ENCODE data around the gene SFMBT1. TPM values are rescaled to one million over a fixed set of nuclear protein-coding genes. Genes with fewer than 3 reads are reported as not detected.
A peak's percentile ranks its signal among the peaks of the same experiment; 100 is the strongest.

SFMBT1 gene
- polyA plus RNA-seq, 3 donors: 0.61 to 2.7 (median 0.91) TPM

DNA sequence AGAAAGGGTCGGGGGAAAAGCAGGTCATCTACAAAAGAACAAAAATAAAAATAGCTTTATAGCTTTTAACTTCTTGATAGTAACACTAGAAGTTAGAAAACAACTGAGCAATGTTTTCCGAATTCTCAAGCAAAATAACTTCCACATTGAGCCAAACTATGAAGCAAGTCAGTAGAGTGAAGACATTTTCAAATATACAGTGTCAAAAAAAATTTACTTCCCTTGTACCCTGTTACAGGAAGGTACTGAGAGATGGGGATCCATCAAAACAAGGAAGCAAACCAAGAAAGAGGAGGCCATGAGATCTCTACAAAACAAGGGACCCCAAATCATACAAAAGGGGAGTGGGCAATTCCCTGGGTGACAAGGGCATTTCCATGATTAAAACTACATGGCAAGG lies 121.9 kb downstream of the SFMBT1 start:
- Mint-ChIP-seq H3K27ac (peak overlapping the region; percentile 71 to 92 (median 82)), H3K4me1 (peaks cover 72% of the 10 kb centered on the region)

DNA sequence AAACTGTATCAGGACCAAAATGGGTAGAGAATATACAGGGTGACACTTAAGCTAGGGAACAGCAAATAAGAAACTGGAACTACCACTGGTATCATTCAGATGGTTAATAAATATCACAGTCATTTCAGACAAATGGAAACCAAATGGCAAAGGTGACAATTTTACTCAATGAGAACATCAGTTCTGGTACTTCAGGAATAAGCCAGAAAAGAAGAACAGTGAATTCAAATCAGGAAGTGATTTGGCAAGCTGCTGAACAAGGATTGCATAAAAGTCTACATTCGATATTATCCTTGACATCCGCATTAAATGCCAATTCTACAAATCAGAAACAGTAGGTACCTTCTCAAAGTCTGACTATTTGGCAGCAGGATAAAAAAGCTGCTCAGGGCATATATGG lies 125.0 kb downstream of the SFMBT1 start:
- peaks cover 62% of the 10 kb centered on the region for H3K4me1 Mint-ChIP-seq
- Histone ChIP-seq H3K27me3 (ENCODE audit: control insufficient read depth in 2 of 2, insufficient read depth in 2 of 2, low read length in 2 of 2) (no peaks in the 10 kb centered on the region), H3K79me2 (ENCODE audit: insufficient read depth, low read length) (no peaks in the 10 kb centered on the region), H3K4me1 (ENCODE audit: control insufficient read depth in 1 of 2, insufficient read depth in 2 of 2, low read length in 2 of 2) (peaks cover 63% of the 10 kb centered on the region in 2 donors), H3K9ac (ENCODE audit: insufficient read depth, low read length, poor library complexity, severe bottlenecking) (no peak overlapping the region), H3K4me3 (replicated peaks in 1 of 3; ENCODE audit: low read depth in 2 of 3, low read length in 3 of 3) (no peak overlapping the region), H2AFZ (ENCODE audit: insufficient read depth, low read depth, low read length, poor library complexity, severe bottlenecking) (no peak overlapping the region), H4K20me1 (ENCODE audit: insufficient read depth, low read length) (no peaks in the 10 kb centered on the region), H3K27ac (ENCODE audit: low read depth in 1 of 2, low read length in 2 of 2) (no peak overlapping the region), H3K4me2 (replicated peaks; ENCODE audit: extremely low read depth, low read length, poor library complexity, severe bottlenecking) (peak overlapping the region; percentile 2), H3K36me3 (replicated peaks in 1 of 2; ENCODE audit: control insufficient read depth in 1 of 2, insufficient read depth in 2 of 2, low read length in 2 of 2) (no peaks in the 10 kb centered on the region), H3K9me3 (replicated peaks in 1 of 2; ENCODE audit: control insufficient read depth in 1 of 2, insufficient read depth in 1 of 2, low read length in 2 of 2) (no peaks in the 10 kb centered on the region)
- TF ChIP-seq, protein P1, sequence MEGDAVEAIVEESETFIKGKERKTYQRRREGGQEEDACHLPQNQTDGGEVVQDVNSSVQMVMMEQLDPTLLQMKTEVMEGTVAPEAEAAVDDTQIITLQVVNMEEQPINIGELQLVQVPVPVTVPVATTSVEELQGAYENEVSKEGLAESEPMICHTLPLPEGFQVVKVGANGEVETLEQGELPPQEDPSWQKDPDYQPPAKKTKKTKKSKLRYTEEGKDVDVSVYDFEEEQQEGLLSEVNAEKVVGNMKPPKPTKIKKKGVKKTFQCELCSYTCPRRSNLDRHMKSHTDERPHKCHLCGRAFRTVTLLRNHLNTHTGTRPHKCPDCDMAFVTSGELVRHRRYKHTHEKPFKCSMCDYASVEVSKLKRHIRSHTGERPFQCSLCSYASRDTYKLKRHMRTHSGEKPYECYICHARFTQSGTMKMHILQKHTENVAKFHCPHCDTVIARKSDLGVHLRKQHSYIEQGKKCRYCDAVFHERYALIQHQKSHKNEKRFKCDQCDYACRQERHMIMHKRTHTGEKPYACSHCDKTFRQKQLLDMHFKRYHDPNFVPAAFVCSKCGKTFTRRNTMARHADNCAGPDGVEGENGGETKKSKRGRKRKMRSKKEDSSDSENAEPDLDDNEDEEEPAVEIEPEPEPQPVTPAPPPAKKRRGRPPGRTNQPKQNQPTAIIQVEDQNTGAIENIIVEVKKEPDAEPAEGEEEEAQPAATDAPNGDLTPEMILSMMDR (IDR thresholded peaks at IDR 0.05): no peak
- peaks cover 0 to 2% (median 0%) of the 10 kb centered on the region in 7 donors for H3K9me3 Mint-ChIP-seq
- H3K36me3 Mint-ChIP-seq: peaks cover 11 to 22% of the 10 kb centered on the region in 2 donors
- H3K27me3 Mint-ChIP-seq (ENCODE audit: low read depth in 3 of 3): peaks cover 0 to 3% (median 0%) of the 10 kb centered on the region in 3 donors
- DNase-seq: peak; percentile 30 to 67 (median 47)
- intact Hi-C loops (cut with micrococcal nuclease): no loop called here
- peak overlapping the region in 3 of 7 donors; percentile 30 to 74 (median 57) for H3K27ac Mint-ChIP-seq
- no peak overlapping the region for H3K4me3 Mint-ChIP-seq
- 0% methylated on average over 2 of the region's 2 CpGs for WGBS (ENCODE audit: insufficient coverage)

More for the DNA sequence above, 121.9 kb downstream of the SFMBT1 start:
- no peak overlapping the region for H3K4me3 ChIP-seq (replicated peaks in 1 of 3; ENCODE audit: low read depth in 2 of 3, low read length in 3 of 3)
- no peak overlapping the region for H2AFZ ChIP-seq (ENCODE audit: insufficient read depth, low read depth, low read length, poor library complexity, severe bottlenecking)
- peak overlapping the region; percentile 40 to 74 for H3K27ac ChIP-seq (ENCODE audit: low read depth in 1 of 2, low read length in 2 of 2)
- H3K4me1 ChIP-seq (ENCODE audit: control insufficient read depth in 1 of 2, insufficient read depth in 2 of 2, low read length in 2 of 2): peaks cover 72 to 74% of the 10 kb centered on the region in 2 donors
- TF ChIP-seq, protein P1 (IDR thresholded peaks at IDR 0.05): no peak
- Mint-ChIP-seq H3K4me3 (peak overlapping the region in 1 of 2 donors; percentile 31), H3K36me3 (peaks cover 9 to 17% of the 10 kb centered on the region in 2 donors), H3K27me3 (ENCODE audit: low read depth in 3 of 3) (peaks cover 0 to 3% (median 0%) of the 10 kb centered on the region in 3 donors), H3K9me3 (peaks cover 0 to 2% (median 0%) of the 10 kb centered on the region in 7 donors)
- H3K79me2 ChIP-seq (ENCODE audit: insufficient read depth, low read length): no peaks in the 10 kb centered on the region
- DNase-seq: peak in 2 of 3 donors; percentile 16 to 21
- H4K20me1 ChIP-seq (ENCODE audit: insufficient read depth, low read length): no peaks in the 10 kb centered on the region
- no peaks in the 10 kb centered on the region for H3K27me3 ChIP-seq (ENCODE audit: control insufficient read depth in 2 of 2, insufficient read depth in 2 of 2, low read length in 2 of 2)
- intact Hi-C loops (cut with micrococcal nuclease): no loop called here
- no CpG with 5 or more reads among the region's 2 CpGs for WGBS (ENCODE audit: insufficient coverage)
- H3K9ac ChIP-seq (ENCODE audit: insufficient read depth, low read length, poor library complexity, severe bottlenecking): no peak overlapping the region
- peaks cover 0 to 2% of the 10 kb centered on the region in 2 donors for H3K36me3 ChIP-seq (replicated peaks in 1 of 2; ENCODE audit: control insufficient read depth in 1 of 2, insufficient read depth in 2 of 2, low read length in 2 of 2)
- no peaks in the 10 kb centered on the region for H3K9me3 ChIP-seq (replicated peaks in 1 of 2; ENCODE audit: control insufficient read depth in 1 of 2, insufficient read depth in 1 of 2, low read length in 2 of 2)
- H3K4me2 ChIP-seq (replicated peaks; ENCODE audit: extremely low read depth, low read length, poor library complexity, severe bottlenecking): peak overlapping the region; percentile 22
